GM19397 (cell line): Measurements from ENCODE around the gene MOB1A.
"Not testable (repeated sequence)": the region's sequence is repeated elsewhere in the genome, so short reads cannot be mapped to it uniquely, and the experiment has no call there.

Experiments used
- ATAC-seq: cut with Tn5 transposase; IDR thresholded peaks from one replicate; pipeline ENCODE4 v1.9.1; 2021; ENCODE audit warnings: mild to moderate bottlenecking, moderate library complexity; ENCODE audit not compliant: unreplicated experiment

MOB1A gene

DNA sequence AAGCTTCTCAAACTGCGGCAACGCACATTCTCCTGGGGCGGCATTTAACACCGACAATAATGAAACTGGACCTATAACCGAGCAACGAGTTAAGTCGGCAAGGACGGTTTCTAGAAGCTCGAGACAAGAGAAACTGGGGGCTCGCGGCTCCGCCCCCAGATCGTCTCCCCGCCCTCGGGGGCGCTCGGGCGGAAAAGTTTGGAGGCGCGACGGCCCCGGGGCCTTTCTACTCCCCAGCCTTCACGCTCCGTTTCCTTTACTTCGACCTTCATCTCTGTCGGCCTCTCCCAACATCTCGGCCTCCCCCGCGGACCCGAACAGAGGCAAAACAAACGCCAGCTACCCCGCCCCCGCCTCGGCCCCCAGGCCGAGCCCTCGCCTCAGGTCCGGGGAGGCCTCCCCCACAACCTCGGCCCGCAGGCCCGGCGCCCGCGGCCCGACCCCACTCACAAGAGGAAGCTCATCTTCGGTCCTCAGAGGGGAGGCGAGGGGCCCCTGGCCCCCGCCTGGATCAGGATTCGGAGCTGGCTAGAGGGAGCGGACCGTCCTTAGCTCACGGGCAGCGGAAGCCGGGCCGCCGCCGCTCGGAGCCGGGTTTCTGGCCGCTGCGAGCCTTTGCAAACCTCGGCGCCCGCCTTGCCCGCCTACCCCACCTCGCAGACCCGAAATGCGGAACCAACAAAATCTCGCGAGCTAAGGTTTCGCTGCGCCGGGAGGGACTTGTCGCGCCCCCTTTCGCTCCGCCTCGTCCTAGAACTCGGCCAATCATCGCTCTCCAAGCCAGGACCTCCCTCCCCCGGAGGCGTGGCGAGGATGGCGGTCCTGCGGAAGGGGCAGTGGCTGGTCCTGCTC, at the start of gene MOB1A:
Gene MOB1A (minus strand): TSS at position 669 of the 852 bp plus-strand sequence. CDS start 205 bp downstream, at position 464.
- peak; percentile 80 for ATAC-seq

DNA sequence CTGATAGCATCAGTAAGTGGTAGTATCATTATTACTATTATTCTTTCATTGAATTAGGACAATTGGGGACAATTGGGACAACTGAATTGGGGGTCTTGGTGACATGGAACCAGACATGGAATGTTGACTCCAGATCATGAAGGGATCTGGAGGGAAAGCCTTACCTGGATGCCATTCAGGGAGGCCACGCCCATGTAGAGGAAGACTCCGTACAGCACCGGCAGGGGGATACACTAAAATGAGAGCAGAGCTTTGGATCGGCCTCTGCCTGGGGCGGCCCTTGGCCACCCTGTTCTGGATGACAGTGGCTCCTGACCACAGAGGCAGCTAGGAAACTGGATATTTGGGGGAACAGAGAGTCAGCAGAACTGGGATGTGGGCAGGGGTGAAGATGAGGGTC, 49.0 kb upstream of the MOB1A start:
- no peak for ATAC-seq

DNA sequence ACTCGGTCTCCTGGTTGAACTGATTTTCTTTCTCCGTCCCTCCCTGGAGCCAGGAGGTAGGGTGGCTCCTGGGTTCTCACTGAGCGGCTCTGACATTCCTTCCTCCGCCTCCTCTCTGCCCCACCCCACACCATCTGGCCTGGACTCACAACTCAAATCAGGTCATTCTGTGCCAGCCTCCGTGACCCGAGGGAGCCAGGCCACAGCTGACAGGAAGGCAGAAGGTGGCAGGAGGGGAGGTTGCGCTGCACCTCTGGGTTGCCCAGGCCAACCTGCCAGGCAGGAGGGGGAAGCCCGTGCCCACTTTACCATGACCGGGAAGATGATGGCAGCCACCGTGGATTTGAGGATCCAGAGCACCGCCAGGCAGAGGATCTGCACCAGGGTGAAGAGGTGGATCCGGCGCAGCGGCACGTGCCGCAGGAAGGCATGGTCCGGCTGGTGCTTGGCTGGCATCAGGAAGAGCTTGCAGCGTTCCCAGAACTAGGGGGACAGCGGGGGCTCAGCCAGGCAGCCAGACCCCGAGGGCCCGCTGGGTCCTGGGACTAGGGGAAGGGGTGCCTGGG, 48.1 kb upstream of the MOB1A start:
- ATAC-seq, result no peak

GRCh38 chr2:74225698-74226459, 47.2 kb upstream of the MOB1A start:
- ATAC-seq, result no peak

DNA sequence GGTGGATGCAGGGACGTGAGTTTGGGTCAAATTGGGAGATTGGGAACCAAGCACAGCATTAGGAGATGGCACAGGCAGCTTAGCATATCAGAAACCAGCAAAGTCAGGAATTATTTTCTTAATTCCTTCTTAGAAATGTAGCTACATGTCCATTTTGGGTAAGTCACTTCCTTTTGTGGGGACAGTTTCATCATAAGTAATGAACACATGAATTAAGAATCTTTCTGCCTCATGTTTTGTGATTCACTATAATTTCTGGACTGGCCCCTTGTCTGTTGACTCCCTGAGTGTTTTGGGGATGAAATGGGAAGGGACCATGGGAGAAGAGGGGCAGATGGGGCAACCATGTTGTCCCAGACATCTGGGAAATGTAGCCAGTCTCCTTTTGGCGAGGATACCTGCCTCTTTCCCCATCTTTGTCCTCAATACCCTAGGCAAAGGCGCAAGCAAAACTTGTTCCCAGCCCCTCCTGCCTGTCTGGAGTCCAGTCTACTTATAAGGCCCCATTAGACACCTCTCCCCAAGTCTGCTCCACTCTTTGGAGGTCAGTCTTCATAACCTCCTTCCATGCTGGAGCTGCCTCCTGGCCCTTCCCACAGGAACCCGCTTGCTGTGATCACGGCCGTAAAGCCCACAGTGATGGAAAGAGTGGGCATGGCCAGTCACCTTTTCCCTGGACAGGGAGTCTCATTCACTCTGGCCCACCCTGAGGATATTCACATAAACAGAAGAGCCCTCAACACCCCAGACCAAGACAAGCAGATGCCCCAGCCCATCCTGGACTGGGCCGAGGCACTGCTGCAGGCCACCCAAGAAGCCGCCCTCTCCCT, 45.5 kb upstream of the MOB1A start:
- ATAC-seq, result no peak

DNA sequence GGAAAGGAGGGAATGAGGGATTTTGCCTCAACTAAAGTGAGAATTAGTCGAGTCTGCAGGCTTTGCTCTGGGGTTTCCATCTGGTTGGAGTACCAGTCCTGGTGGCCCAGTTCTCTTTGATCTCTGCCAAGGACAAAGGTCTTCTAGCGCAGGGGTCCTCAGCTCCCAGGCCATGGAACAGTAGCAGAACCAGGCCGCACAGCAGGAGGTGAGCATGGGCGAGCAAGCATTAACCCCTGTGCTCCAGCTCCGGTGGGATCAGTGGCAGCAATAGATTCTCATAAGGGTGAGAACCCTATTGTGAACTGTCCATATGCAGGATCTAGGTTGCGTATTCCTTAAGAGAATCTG, 43.6 kb upstream of the MOB1A start:
- ATAC-seq, result no peak

DNA sequence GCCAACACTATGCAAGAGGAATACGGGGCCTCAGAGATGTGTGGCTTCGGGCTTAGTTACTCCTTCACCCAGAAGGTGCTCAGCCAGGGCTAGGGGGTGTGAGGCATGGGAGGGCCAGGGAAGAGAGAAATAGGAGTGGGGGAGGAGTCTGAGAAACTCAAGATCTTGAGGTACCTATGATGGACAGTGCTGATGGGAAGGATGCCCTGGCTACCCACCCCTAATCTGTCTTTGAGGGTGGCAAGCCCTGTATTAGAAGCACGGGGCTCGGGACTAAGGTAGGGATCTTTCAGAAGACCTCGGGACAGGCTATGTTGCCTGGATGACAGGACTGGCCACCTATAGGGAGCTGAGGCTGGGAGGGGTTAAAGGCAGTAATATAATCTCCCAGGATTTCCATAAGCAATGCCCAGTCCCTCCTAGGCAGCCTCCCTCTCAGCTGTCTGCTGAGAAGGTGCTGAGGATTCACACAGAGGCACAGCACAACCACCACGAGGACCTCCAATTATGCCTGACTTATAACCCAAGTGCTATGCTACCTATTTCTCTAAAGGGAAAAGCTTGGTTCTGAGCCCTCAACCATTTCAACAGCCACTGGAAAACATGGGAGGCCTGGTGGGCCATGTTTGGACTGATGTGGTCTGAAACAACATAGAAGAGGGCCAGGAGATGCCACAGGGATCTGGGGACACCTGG, 43.1 kb upstream of the MOB1A start:
- ATAC-seq, result no peak

- ATAC-seq, result no peak
Measured at GRCh38 chr2:74221091-74221490, 42.4 kb upstream of the MOB1A start.

- ATAC-seq, result no peak
Measured at GRCh38 chr2:74219846-74220486, 41.3 kb upstream of the MOB1A start.

GRCh38 chr2:74216642-74217041, 38.0 kb upstream of the MOB1A start:
- no peak for ATAC-seq

- not testable (repeated sequence) for ATAC-seq
Measured at GRCh38 chr2:74215771-74216170, 37.1 kb upstream of the MOB1A start.

- ATAC-seq, result no peak
Measured at GRCh38 chr2:74212702-74213410, 34.2 kb upstream of the MOB1A start.

DNA sequence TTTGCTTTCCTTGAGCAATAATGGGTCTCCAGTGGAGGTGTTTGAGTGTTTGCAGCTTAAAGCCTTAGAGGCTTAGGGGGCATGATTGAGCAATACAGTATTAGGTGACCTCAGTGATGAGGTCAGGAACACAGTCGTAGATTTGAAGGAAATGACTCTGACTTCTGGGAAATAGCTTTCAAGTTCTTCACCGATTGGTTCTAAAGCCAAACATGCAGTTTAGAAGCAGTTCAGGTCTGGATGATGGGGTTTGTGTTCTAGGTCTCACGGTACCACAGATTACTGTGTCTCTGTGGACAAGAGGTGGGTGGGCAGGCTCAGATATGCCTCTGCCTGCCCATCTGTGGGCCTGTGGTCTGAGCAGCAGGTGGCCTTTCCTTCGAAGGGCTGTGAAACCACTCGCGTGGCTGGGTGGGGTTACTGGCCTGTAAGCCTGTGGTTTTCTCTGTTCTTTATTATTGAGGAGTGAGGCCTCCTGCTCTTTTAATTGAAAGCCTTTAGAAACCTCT, 27.6 kb upstream of the MOB1A start:
- ATAC-seq, result peak; percentile 81

- no peak for ATAC-seq
Measured at GRCh38 chr2:74205596-74205995, 26.9 kb upstream of the MOB1A start.

DNA sequence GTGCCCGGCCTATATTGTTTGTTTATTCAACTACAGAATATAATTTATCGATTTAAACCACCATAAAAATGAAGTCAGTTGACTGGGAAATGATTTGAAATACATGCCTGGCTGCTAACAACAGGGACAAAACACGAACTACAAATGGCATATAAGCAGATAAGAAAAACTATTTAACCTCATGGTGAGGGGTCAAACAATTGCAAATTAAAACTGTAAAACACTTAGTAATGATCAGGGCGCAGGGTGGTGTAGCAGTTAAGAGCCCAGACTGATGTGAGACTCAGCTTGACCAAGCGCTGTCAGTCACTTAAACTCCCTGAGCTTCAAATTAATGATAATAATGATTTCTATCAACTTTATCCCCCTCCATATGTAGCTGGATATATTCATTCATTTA, 26.4 kb upstream of the MOB1A start:
- no peak for ATAC-seq

- no peak for ATAC-seq
Measured at GRCh38 chr2:74204436-74204835, 25.8 kb upstream of the MOB1A start.

DNA sequence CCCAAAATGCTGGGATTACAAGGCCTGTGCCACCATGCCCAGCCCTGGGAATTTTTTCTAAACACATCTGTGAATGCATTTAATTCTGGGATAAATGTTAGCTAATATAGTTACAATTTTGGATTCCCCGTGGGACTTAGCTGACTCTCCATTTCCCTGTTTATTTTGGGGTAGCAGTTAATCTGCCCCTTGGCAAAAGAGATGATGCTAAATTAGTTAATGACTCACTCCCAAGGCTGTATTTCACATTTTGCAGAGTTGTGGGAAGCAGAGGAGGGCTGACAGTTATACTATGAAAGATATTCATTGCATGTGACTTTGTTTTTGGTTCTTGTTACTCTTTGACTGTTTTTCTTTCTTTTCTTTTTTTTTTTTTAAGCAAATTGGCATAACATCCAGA, 22.9 kb upstream of the MOB1A start:
- no peak for ATAC-seq

DNA sequence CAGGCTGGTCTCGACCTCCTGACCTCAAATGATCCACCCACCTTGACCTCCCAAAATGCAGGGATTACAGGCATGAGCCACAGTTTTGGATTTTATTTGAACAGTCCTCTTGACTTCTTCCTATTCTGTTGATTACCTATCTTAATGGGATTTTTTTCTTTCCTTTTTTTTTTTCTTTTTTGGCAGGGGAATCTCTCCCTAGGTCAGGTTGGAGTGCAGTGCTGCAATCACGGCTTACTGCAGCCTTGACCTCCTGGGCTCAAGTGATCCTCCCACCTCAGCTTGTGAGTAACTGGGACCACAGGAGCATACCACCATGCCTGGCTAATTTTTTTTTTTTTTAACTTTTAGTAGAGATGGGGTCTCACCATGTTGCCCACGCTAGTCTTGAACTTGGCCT, 22.5 kb upstream of the MOB1A start:
- ATAC-seq, result no peak

GRCh38 chr2:74199871-74200305, 21.2 kb upstream of the MOB1A start:
- no peak for ATAC-seq
